ENCODE results near the gene FAM170B. TPM values are rescaled to one million over a fixed set of nuclear protein-coding genes. Genes with fewer than 3 reads are reported as not detected.

The FAM170B gene
- total RNA-seq, 1 donor from 2014 or later: not detected

DNA sequence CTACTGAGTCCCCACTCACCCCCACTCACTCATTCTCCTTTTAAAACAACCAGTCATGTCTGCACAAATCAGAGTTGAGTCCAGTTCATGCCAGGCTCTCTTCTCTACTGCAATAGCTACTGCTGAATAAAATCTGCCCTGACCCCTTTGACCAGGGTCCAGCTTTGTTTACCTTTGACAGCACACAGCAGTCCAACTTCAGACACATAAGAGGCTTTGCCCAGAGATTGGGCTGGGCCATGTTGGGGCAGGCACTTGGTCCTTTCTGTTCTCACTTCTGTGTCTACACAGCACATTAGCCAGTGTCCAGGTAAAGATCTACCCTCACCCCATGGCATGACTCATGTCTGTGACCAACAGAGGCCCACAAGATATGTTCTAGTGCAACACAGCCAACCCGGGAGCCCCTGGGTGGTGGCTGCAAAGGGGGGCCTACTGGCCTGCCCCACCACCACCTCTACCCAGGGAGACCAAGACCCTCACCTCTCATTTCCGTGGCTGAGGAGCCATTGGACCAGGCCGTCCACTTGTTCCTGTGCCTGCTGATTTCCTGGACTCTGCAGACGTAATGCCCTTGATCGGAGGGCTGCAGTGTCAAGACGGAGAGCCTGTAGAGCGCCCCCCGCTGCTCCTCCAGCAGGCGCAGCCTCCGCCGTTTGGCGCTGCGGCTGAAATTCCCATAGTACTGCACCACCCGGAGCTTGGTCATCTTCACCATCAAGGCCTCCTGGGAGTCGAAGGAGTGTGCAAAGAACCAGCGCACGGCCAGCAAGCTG, 26.5 kb downstream of the FAM170B start:
- peak; percentile 75 for DNase-seq (ENCODE audit: low spot score)
- ATAC-seq: peak; percentile 93

DNA sequence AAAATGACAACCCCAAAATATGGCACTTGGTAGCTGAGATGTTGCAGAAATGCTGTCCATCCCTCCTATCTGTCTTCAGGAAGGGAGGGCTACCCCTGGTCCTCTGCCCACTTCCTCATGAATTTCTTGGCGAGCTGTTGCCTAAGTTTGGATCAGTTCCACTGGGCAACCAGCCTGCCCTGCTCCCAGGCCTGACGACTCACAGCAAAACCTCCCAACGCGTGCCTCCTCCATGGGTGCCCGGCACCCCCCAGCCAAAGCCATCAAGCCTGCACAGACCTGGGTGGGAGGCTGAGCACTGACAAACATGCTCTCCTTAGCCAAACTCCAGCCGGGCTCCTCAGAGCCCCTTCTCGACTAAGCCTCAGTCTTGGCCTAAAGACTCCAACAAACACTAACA, 27.4 kb downstream of the FAM170B start:
- ATAC-seq: peak; percentile 34

DNA sequence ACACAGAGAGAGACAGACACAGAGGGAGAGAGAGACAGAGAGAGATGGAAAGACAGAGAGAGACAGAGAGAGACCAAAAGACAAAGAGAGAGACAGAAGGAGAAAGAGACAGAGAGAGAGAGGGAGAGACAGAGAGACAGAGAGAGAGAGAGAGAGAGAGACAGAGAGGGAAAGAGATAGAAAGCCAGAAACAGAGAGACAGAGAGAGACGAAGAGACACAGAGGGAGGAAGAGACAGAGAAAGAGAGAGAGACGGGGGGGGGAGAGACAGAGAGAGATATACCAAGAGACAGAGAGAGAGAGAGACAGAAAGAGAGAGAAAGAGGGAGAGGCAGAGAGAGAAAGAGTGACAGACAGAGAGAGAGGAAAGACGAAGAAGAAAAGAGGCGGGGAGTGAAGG, 28.7 kb downstream of the FAM170B start:
- no peak for ATAC-seq
- no peak for DNase-seq (ENCODE audit: low spot score)

More for the DNA sequence above, 27.4 kb downstream of the FAM170B start:
- no peak for DNase-seq (ENCODE audit: low spot score)

DNA sequence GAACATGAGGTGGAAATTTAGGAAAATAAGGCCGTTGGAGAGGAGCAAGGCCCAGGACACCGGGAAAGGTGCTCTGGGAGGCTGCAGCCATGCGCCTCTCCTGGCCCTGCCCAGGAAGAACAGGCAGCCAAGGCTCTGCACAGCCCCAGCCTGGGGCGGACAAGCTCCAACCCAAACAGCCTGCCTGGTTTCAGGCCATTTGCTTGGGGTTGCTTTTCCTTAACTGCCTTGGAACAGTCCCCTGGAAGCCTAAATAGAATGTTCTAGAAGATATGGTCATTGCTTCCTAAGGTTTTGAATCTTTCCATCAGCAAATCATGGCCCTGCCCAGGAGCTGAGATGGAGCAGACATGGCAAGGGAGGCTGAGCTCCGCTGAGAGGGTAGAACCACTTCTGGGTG, 29.5 kb downstream of the FAM170B start:
- ATAC-seq (no peak), DNase-seq (ENCODE audit: low spot score) (no peak)

DNA sequence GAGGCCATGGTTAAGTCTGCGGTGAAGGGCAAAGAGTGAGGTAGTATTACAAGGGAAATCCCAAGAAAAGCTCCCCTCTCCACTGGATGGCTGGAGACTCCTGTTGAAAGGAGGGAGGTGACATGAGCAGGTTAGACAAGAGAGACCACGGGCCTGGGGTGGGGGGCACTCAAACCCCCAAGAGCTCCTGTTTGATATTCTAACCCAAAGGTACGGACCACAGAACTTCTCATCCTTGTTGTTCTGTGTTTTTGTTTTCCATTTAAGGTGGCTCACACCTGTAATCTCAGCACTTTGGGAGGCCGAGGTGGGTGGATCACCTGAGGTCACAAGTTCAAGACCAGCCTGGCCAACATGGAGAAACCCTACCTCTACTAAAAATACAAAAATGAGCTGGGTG, 30.1 kb downstream of the FAM170B start:
- no peak for ATAC-seq

DNA sequence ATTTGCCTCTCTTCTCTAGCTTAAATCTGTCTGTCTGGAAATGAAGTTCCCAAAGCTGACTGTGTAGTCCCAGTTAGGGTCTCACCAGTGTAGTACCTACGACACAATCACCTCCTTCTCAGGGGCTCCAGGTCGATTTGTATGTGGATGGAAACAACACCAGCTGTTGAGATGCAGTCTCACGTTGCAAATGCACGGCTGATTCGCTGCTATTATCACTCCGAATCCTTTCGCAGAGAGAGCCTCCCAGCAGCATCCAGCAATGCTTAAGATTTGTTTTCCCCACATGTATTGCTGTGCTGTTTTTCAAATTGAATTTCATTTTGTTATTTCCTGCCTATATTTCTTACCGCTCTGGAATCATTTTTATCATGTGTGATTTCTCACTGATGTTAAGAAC, 34.8 kb downstream of the FAM170B start:
- ATAC-seq: no peak
- DNase-seq (ENCODE audit: low spot score): no peak

More for the DNA sequence above, 30.1 kb downstream of the FAM170B start:
- DNase-seq (ENCODE audit: low spot score): no peak

DNA sequence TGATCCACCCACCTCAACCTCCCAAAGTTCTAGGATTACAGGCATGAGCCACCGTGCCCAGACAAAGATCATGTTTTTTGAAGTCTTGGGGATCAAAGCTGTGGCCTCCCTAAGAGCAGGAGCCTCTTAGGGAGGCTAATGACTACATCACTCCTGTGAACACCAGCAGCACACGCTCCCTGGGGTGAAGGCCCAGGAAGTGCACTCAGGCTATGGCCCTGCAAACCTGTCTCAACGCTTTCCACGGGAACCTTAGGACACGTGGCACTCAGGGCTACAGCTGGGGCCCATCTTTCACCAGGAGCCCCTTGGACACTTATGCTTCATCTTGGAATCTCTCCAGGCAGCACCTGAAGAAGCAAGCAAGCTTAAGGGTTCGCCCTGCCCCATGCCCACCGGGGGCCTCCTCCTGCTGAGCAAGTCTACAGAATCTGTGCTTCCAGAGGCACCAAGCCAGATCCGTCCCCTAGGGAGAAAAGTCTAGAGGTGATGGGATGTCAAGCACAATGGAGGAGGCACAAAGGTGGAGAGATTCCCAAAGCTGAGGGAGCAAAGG, 36.9 kb downstream of the FAM170B start:
- ATAC-seq (no peak), DNase-seq (ENCODE audit: low spot score) (no peak)

DNA sequence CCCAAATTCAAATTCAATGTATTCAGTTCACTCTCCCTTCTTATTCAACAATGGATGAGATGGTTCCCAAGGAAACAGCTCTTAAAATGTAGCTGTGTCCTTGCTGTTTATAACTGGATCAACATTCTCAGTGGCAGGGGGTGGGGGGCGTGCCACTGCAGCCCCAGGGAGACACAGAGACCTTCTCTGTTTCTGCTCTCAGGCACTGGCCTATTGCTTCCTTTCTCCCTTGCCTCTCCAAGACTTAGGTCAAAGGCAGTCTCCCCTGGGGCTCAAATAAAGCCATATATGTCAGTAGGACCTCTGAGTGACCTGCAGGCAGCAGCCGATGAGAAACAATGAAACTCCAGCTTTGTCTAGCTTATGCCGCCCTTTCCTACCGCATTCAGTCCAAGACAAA, 39.2 kb downstream of the FAM170B start:
- no peak for ATAC-seq
- no peak for DNase-seq (ENCODE audit: low spot score)

DNA sequence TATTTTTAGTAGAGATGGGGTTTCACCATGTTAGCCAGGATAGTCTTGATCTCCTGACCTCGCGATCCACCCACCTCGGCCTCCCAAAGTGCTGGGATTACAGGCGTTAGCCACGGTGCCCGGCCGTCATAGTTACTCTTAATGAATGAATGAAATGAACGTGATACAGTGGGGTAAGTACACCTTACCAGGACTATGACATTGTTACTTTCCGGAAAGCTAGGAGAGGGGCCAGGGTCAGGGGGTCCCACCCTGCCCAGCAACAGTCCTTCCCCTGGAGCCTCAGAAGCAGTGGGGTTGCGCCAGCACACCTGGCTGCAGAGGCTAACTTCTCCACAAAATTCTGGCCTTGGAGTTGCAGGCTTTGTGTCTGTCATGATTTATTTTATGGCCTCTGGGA, 39.9 kb downstream of the FAM170B start:
- ATAC-seq: no peak
- DNase-seq (ENCODE audit: low spot score): no peak

DNA sequence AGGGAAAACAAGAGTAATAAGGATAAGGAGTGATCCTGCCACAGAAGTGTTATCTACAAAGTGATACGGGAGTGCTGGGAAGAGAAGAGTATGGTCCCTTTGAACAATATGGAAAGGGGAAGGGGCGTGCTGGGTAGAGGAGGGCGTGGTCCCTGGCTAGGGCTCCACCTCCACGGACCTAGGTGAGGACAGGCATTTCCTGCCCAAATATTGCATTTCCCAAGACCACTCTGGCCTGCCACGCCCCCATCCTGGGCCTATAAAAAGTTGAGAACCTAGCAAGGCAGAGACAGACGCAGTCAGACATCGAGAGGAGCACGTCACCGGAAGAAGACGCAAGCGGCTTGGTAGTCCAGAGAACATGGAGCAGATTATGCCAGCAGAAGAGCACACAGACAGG, 41.3 kb downstream of the FAM170B start:
- DNase-seq (ENCODE audit: low spot score): no peak
- ATAC-seq: no peak

DNA sequence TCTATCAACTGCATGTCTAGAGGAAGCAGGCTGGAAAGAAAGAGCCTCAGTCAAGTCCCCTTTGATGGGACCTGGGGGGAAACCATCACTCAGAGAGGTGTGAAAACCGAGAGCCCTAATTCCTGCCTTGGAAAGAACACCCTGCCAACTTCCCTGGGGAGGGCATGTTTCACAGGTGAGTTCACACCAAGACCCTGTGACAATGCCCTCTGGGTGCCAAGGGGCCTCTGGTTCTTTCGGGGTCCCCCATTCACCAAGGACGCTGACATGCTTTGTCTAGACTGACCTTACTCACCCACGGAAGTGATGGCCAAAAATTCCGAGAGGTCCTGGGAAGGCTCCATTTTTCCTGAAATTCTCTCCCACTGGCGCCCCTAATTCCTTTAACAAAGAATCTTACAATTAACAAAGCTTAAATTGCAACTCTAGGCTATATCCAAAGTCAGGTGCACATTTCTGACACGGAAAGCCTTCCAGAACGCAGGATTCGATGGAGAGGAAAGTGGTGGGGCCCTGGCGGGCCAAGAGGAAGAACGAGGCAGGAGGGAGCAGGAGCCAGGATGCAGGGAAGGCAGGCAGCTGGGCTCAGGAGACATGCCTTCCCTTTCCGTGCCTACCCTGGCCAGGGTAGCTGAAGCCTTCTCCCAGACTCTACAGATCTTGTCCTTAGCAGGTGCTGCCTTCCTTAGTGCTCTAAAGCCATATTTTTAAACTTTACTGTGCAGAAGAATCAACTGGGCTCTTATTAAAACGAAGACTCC, 42.2 kb downstream of the FAM170B start:
- ATAC-seq (no peak), DNase-seq (ENCODE audit: low spot score) (no peak)

DNA sequence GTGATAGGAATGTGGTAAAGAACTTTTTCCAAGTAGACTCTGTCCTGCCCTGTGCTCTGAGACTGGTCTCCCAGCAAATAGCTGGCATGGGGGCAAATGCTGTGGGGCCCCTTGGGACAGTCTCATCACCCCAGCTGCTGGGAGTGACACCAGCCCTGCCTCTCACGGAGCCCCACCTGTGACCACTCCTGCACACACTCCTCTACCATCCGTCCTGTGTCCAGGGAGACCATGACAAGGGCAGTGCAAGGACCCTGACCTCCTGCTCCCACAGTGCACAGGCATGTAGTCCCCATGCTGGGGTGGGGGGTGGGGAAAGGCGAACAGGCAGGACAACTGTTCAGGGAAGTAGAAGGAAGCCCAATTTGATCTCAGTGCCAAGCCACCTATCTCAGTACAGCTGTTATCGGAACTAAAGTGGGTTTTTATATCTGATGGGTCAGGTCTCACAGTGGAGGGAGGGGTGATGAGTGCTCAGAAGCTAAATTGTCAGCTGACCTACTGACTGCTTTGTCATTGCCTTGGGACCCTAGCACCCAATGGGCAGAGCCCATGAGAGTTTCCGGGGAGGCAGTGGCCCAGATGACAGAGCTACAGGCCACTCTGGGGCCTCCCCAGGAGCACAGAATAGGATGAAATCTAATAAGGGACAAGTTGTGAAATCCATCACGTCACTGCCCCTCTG, 43.0 kb downstream of the FAM170B start:
- no peak for ATAC-seq
- no peak for DNase-seq (ENCODE audit: low spot score)

DNA sequence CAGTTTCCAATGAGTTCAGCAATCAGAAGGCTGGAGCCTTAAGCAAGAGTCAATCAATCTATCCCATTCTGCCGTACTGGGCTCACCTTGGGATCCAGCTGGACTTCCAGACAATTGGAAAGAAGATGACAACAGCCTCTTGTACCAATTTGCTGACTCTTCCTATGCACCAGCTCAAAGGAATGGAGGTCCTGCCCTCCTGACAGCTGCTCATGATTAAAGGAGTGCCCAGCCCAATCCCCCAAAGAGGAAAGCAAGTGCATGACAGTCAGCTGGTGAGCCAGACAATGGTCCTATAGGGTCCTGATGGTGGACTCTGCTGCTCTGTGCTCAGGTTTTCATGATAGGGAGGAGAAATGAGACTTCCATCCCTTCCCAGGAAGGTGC, 43.6 kb downstream of the FAM170B start:
- no peak for ATAC-seq
- no peak for DNase-seq (ENCODE audit: low spot score)

DNA sequence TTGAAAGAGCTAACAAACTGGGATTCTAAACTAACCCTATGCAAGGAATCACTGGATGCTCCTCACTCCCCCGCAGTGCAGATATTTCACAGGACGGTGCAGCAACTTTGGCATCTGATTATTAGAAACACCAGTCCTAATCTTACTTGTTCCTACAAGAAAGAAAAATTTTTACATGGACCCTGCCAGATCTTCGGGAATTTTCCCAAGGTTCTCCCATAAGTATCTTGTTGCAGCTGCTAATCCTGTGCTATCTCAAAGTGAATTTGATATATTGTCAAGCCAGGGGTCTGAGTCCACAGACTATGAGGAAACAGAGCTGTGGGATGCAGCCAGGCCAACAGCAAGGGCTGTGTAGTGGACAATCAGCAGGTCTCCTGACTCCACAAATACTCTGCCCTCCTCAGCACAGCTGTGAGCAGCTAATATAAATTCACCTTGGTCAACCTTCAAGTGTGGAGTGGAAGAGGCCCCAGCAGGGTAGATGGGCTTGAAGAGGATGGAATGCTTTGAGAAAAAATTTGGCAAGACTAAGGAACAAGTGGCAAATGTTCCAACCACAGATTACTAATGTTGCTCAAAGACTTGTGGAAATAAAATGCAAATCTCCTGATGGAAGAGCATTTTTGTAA, 44.1 kb downstream of the FAM170B start:
- ATAC-seq (no peak), DNase-seq (ENCODE audit: low spot score) (no peak)

DNA sequence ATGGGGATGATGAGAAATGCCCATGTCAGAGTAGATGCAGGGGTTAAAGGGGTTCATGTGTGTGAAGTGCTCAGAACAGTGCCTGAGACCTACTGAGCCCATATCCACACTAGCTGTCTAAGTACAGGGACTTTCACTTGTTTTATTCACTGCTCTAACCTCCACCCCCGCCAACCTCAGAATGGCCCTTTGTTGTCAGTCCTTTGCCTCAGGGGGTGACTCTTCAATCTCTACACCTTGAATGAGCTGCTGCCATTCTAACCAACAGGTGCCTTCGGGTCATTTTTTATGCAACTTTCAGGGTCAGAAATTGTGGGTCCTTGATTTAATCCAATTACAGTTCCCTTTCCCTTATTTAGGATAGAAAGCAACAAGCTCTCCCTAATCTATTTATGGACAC, 44.7 kb downstream of the FAM170B start:
- ATAC-seq (no peak), DNase-seq (ENCODE audit: low spot score) (no peak)

DNA sequence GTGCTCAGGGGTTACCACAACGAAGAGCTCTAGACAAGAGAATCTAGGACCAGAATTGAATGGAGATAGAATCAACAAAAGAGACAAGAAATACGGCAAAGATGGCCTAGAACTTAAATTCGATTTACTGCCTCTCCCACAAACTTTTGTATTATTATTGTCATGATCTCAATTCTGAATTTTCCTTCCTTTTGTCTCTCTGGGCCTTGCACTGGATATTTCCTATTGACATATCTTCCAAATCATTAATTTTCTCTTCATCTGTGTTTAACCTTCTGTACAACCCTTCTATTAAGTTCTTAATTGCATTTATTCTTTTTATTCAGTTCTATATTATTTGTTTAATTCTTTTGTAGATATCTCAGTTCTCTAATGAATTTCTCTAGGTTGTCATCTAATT, 46.9 kb downstream of the FAM170B start:
- ATAC-seq: no peak
- DNase-seq (ENCODE audit: low spot score): no peak

DNA sequence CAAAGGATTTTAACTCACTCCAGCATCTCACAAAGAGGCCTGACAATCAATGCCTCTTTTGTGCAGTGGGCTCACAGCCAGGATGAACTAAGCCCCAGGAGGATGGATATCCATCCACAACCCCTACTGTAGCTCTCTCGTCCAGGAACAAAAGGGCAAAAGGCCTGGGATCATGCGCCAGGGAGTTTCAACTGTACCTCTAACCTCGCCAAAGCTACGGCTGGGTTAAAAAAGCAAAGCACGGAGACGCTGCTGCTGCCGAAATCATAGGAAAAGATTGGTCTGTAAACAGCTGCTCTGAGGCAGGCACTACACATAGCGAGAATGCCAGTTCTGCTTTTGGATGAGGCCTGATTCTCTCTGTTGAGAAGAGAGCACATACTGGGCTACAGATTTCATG, 50.6 kb downstream of the FAM170B start:
- peak; percentile 54 for ATAC-seq
- DNase-seq (ENCODE audit: low spot score): peak; percentile 75

DNA sequence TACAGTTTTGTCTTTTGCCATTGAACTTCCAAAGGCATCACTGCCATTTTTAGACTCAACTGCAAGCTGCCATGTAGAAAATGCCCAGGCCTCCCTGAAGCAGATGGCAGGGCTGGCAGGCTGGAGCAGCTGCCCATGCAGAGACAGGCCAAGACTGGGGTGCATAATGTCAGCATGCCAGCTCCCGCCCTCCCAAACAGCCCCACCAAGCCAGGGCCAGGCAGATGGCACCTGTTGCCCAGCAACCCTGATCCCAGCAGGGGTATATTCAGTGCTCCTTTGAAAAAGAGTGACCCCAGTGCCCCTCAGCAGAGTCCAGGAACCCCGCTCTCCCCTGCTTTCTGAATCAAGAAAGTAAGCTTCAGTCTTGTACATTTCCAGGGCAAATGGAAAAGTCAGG, 51.1 kb downstream of the FAM170B start:
- DNase-seq (ENCODE audit: low spot score) (no peak), ATAC-seq (no peak)

DNA sequence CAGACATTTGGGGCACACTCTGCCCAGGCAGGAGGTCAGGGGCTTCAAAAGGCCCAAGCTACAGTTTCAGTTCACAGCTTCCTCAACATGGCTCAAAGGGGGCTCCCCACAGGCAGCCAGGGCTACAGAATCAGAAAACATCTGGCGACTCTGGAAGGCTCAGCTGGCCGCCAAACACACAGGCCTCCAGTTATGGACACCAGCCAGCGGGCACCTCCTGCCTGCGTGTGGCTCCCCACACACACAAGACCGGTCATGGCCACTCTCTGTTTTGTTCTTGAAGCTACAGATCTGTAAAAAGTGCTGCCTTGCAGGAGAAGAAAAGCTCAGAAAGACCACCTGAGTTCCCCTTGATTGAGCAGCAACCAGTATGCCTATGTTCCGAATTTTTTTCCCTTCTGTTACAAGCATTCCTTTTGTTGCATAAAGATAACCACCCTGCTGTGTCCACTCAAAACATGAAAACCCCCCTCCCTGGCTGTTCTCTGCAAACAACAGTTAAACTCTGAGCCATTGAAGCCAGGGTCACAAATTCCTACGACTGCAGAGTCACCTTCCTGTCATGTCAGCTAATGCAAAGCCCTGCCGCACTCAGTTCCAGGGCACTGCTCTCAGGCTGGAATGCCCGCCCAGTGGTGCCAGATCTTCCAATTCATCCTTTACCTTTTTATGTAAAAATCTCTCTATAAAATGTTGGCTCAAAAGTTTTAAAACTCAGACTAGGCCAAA, 52.1 kb downstream of the FAM170B start:
- DNase-seq (ENCODE audit: low spot score) (peak; percentile 69), ATAC-seq (peak; percentile 55)

Measured in left lobe of liver (tissue), 2 donors.